NCI-H2107 (cell line): ENCODE data around the gene CARD16.
"Not testable (repeated sequence)": the region's sequence is repeated elsewhere in the genome, so short reads cannot be mapped to it uniquely, and the experiment has no call there.

Source experiments
- DNase-seq: peaks from one replicate; lab custom pipeline; 2025; lab: John Stamatoyannopoulos, UW

CARD16 gene

DNA sequence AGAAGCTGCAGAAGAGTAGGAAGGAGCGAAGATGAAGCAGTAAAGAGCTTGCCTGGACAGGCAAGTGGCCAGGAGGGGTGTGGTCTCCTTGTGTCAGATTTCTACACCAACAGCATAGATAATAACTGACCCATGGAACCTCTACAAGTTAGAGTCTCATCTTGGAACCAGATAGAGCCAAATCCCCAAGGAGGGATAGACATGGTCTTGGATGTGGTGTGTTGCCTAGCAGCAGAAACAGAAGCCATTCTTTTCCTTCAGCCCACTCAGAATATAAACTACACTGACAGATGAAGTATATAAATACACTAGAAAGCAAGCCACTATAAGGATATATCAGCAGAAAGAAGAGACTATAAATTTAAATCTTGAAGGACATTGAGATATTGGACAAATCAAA is 4.3 kb upstream of the CARD16 start:
- no peak for DNase-seq

DNA sequence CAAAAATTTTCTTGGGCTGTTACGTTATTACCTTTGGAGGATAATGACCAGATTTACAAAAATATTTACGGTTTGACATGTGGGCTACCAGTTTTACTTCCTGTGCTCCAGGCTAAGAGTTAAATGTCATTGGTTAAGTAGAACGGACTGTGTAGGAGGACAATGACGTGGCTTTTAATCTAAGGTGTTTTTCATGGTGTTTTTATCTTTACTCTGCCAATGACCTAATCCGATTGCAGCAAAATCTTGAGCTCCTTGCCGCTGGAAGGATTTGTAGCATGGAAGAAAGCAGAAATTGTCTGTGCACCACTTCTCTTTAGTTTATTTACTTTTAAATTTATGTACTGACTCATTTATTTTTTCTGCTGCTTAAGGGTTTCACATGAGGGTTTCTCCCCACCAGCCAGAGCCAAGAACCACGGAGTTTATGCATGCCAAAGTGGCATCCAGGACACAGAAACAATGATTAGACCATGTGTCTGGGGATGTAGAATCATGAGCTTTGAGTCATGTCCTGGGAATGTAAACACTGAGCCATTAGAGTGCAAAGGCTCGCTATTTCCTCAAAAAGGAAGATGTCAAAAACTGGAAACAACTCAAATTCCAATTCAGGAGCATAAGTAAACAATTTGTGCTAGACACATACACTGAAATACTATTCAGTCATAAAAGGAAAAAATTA is 1.9 kb upstream of the CARD16 start:
- DNase-seq, result no peak

DNA sequence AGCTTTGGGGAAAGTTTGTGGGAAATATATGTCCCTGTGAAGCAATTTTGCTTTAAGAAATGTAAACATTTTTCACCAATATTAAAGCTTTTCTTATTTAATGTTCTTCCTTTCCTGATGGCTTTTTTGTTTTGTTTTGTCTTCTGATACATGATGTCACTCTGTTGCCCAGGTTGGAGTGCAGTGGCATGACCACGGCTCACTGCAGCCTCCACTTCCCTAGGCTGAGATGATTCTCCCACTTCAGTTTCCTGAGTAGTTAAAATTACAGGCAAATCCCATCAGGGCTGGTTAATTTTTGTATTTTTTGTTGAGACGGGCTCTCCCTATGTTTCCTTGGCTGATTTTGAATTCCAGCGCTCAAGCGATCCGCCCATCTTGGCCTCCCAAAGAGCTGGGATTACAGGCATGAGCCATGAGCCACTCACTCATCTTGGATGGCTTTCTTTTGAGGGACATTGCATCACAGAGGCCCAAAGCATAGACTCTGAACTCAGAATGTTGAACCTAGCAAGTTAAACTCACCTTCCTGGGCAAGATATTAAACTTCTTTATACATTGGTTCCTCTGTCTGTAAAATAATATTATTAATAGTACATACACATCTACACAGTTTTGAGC is 651 bp upstream of the CARD16 start:
- no peak for DNase-seq

DNA sequence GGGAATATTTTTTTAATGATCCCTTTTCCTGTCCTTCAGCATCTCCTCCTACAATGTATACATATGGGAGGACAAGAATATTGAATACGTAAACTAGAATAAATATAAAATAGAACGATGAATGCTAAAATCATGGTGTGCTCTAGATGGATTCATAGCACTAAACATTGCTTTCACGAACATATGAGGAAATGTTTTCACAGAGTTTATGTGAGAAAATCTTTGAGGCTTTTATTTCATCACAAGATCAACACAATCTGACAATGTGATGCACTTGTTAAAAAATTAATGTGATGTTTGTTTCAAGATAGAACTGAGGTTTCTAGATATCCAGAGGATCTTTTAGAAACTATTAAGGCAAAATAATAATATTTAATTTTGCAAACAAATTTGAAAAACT is 3.0 kb downstream of the CARD16 start:
- no peak for DNase-seq

DNA sequence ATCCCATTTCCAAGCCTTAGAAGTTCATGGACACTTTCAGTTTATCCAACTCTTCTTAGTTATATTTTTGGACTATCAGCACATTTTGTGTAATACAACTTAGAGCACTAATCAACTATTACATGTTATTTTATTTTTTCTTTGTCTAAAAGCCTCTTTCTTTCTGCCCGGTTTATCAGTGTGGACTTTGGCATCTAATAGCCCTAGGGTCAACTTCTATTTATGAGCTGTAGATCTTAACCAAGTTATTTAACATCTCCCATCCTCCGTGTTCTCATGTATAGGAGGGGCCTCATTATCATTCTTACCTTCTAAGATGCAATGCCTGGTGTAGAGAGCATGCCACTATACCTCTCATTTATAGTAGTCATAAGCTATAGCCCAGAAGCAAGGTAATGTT is 4.4 kb downstream of the CARD16 start:
- DNase-seq, result no peak

DNA sequence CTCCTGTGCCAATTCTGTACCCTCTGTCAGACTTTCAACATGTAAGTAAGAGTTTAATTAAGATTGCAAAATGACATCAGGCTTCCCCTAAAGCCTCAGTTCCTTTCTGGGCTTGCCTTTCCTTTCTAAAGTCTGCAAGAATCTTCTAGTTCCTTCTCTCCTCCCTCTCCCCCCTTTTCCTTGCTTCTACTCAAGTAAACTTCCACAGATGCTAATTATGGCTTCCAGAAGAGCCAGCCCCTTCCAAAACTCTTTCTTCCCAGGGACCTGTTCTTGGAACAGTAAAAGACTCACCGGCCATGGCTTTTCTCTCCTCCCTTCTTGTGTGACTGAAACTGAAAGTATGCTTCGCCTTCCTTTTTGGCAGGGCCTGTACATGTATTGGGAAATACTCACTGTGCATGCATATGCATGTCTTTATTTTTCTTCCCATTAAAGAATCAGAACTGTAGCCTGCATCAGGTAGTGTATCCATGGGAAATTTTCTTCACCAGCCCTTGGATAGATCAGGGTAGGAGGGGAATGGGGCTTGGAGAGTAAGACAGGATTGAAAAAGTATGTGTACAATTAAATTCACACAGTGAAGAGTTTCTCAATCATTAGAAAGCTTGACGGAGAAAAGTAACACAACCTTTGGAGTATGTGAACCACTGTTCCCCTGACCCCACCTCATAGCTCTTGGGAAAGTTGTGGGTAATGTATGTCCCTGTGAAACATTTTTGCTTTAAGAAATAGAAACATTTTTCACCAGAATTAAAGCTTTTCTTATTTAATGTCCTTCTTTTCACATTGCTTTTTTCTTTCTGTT is 10.1 kb downstream of the CARD16 start, which contains the start of gene CASP1:
Gene CASP1 (minus strand): TSS at position 332 of the 808 bp plus-strand sequence. CDS start 31 bp downstream, at position 301.
- no peak for DNase-seq

DNA sequence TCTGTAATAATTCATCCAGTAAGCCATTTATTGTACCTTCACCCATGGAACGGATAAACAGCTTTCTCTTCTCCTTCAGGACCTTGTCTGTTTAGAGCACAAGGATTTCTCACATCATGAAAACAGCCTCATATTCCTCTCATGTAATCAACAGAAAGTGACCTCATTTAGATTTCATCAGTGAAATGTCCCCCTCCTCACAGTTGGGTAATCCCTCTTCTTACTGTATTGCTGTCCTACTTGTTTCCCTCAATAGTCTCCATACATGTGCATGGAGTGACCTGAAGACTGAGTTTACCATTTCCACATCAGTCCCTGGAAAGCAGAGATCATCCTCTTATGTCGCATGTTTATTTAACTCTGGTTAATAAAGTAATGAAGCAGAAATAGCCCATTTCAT is 10.7 kb downstream of the CARD16 start:
- DNase-seq, result not testable (repeated sequence)

DNA sequence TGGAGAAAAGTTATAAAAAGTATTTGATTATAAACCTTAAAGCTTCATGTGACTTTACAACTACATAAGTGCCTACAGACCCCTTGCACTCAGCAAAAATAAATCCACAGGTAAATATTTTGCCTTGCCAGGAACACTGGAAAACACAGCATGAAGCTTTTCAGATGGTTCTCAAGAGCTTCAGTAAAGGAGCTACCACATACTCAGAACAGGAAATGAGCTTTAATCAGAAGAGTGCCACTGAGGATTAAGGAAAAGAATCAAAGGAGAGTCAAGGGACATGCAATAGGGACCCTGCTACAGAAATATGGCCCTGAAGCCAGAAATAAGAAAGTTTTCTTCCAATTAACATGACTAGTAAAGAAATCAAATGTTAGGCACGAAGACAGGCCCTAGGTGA is 11.4 kb downstream of the CARD16 start:
- DNase-seq, result no peak

DNA sequence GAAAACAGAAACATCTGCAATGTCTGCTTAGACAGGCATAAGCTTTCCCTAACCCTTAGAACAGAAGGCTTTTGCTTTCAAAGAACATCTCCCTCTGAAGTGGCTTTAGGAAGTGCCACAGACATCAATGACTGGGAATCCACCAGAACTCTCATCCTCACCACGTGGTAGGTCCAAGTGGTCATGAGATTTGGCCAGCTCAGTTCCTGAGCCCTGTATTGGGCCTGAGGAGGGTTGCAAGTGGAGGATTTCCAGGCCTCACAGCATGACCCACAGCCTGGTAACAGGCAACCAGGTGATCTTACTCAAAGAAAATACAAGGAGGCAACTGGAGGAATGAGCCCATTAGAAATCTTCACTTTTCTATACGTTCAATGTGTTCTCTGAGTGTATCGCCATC is 11.8 kb downstream of the CARD16 start:
- DNase-seq, result no peak

DNA sequence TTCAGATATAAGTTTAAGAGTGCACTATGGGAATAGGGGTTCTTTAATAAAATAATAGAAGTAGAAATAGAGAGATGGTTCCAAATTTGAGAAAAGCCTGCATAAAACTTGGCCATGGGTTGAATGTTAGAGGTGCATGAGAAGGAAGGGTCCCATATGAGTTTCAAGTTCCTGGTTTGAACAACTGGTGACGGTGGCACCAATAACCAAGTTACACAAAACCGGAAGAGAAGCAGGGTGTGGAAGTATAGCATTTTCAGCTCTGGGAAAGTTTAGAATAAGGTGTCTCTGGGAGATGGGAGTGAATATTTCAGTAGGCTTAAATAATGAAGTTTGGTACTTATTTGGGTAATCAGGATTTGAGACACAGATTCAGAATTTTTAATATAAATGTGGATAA is 12.6 kb downstream of the CARD16 start:
- no peak for DNase-seq

DNA sequence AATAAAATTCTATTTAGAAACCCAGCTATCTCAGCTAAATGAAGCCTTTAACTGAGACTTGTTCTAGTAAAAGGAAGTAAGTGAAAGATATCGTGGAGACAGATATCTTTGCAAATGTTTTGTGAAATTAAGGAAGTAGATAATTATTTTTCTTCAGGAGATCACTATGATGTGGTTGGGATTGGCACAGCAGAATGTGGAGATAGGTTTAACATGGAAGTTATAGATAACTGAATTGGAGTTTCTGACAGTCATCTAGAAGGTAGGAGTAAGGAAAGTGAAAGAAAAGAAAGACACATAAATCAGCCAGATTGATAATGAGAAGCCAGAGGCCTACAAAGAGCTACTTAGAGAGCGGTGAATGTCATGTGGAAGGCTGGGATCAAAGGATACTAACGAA is 17.5 kb downstream of the CARD16 start:
- DNase-seq, result no peak

DNA sequence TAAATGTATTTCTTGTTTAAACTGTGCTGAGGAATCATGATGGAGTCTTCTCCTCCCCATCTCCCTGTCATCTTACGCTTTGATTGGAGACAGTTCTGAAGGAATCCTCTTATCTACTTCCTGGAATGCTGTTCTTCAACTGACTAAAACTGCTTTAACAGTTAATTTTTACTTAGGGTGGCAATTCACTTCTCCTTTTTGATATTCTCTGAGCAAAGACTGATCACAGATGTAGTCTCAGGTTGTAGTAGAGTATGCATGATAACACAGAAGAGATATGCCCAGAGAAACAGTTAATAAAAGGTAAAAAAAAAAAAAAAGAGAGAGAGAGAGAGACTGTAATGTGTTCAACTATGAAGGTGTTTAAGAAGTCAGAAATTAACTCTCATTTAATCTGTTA is 20.7 kb downstream of the CARD16 start:
- no peak for DNase-seq

DNA sequence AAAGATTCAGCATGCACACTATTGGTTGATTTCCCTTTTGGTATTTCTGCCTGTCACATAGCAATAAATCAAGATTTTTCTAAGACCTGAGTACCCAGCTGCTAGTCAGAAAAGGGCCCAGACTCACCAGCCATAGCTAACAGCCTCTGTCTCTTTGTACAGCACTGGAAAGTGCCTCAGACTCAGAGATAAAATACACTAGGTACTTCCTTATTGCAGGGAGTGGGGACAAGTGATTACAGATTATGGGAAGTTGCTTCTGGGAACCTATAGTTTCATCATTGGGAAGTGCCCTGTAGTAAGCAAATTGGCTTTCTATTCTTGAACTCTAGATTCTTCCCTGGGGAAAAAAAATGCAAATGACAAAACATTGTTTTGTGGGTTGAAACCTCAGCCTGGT is 22.1 kb downstream of the CARD16 start, which contains the start of gene CASP5:
Gene CASP5 (minus strand): TSS at position 166 of the 400 bp plus-strand sequence. CDS start 32 bp downstream, at position 134.
- DNase-seq, result no peak

DNA sequence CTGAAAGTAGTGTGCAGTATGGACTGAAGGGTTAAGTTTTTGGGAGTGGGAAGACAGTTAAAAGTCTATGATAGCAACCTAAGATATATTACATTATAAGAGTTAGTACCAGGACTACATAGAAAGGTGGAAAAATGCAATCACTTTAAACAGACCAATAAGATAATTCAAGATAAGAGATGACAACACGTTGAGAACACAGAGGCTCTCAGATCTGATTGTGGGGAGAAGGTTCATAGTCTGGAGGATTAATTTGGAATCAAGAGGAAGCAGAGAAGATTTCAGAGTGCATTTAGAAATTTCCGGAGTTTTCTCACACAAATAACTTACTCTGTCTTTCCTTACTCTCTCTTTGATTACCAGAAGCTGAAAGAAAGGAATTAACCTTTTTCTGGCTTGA is 22.6 kb downstream of the CARD16 start:
- no peak for DNase-seq

DNA sequence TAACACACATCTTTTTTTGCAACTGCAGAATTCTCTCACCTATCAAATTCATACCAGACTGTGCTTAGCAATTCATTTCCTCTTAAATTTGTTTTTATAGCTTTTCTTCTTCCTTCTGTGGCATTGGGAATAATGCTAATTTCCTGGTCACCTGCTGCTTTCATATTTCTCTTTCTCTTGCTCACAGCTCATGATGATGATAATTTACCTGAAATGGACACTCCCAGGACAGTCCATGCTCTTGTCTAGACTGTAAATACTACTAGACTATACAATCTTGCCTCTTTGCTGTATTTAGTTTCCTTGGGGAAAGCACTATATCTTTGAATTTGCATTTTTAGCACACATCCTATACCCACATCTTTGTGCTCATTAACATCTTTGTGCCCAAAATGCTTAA is 37.7 kb downstream of the CARD16 start:
- DNase-seq, result no peak

DNA sequence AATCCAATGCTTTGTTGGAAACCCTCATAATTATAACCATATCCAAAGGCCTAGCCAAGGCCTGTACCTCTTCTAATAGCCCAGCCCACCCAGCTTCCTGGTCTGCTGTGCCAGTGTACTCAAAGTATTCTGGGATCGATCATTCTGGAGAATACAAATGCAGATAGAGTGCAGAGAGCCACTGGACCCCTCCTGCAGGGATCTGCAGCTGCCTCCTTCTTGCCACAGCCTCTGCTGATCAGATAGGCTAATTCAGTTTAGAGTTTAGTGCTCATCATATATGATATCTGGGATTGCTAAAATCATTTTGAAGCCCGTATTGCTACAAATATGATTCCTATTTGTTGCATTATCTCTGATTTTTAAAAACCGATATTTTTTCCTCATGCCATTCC is 39.7 kb downstream of the CARD16 start:
- no peak for DNase-seq

DNA sequence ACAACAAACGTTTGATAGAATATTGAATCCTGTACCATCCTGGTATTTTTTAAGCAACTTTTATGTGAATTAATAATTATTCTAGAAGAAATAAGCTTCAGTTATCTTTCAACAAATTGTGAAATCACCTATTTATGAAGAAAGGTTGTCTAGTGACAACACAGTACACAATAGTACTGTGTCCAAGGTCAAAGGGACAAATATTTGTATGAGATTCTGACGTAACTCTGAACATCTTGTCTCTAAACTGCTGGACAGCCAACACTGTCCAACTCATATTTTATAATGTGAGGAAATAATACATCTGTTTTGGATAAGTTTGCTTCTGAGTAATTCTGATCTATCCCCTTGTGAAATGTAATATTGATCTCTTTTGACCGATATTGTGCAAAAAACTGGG is 41.1 kb downstream of the CARD16 start:
- no peak for DNase-seq

DNA sequence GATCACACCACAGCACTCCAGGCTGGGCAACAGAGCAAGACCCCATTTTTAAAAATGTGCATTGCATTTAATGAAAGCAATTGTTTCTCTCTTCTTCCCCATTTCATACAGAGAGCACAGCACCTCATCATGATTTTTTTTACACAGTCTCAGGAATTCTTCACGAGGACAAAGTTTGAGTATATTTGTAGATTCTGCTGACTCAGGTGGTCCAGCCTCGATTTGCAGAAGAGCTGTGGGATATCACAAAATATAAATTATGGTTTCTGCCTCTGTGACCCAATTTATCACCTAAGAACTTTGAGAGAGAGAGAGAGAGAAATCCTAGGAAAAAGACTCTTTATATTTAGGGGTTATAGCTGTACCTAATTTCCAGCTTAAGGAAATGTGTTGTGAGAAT is 42.0 kb downstream of the CARD16 start:
- DNase-seq, result no peak

DNA sequence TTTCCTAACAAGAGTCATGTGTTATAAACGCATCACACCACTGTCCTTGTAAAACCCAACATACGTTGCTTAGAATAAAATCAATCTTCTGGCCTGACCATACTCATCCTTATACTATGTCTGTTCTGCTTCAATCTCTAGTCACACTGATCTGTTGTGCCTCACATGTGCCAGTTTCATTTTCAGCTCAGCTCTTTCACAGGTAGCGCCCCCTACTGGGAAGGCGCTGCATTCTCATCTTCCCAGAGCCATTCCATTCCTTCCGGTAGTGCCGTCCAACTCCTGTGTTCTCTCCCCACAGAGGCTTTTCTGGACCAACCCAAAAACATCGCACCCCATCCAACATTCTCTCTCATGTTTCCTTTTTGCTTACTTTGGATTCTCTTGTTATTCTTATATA is 44.3 kb downstream of the CARD16 start:
- DNase-seq, result no peak

DNA sequence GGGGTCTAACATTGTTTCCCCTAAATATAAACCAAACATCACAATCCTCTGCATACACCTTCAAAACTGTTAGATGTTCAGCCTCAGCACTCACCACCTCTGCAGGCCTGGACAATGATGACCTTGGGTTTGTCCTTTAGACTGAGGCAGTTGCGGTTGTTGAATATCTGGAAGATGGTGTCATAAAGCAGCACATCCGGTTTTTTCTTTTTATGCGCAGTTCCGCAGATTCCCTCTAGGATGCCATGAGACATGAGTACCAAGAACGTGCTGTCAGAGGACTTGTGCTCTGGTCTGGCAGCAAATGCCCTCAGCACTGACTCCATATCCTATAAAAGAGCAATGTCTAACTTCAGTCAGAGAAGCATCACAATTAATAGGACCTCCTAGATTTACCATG is 45.0 kb downstream of the CARD16 start:
- no peak for DNase-seq

DNA sequence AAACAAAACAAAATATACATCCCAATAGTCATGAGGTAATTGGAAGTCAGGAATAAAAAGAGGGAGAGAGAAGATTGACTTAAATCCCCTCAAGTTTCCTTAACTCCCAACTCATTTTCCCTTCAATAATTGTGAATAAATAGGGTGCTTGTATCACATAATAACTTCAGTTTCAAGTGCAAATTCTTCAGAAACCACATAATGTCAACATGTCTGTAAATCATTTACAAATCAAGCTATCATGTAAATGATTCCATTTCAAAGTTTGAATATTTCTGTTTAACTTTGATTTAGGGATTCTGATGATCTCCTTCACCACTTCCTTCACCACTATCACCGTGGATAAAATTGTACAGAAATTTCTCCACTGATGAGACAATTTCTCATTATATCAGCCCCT is 45.4 kb downstream of the CARD16 start:
- no peak for DNase-seq

DNA sequence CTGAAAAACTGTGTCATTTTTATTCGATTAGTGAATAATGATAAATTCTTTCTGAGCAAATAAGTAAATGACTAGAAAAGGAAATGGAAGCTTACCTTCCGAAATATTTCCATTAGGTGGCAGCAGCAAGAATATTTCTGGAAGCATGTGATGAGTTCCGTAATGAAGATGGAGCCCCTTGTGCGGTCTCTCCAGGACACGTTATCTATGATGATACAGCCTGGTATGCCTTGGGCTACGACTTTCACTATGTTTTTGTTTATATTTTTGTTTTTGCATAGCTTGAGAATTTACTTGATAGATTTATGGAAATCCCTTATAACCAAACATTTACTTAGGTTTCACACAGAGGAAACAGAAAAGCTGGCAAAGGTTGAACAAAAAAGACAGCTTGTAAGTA is 47.8 kb downstream of the CARD16 start:
- no peak for DNase-seq

DNA sequence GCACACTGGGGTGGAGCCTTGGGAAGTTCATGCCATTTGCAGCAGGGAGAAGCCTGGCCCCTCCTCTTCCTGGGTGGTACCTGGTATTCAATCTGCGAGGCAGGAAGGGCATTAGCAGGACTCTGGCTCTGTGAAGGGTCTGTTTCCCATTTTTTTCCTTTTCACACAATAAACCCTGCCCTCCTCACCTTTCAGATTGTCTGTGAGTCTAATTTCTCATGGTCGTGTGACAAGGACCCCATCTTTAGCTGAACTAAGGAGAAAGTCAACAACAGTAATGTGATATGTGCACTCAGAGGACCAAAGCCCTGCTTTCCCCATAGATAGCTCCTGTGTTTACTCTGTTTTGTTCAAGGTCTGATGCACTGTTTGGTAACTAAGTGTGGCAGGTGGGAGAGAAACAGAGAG is 50.1 kb downstream of the CARD16 start:
- peak; percentile 24 for DNase-seq
